ENCODE data around the gene UBXN10. TPM values are rescaled to one million over a fixed set of nuclear protein-coding genes. Genes with fewer than 3 reads are reported as not detected.

UBXN10 gene
- 0.05 TPM in 1 of 2 replicates, not detected in the other for total RNA-seq

GRCh38 chr1:20185834-20186782 is at the start of gene UBXN10, which contains the start of gene PLA2G2C:
TSS of gene UBXN10 (plus strand) at chr1:20186096. CDS start at chr1:20190562, 4,466 bp downstream.
TSS of gene PLA2G2C (minus strand) at chr1:20186518. CDS start at chr1:20177363, 9,155 bp downstream.

GRCh38 chr1:20138961-20139550 is 46.8 kb upstream of the UBXN10 start, which contains the start of gene PLA2G2F:
TSS of gene PLA2G2F (plus strand) at chr1:20139323. CDS start at chr1:20139428, 105 bp downstream.

Other genes with a start within 250 kb of the UBXN10 start
- gene PLA2G2A, start 206.5 kb upstream of the UBXN10 start, total RNA-seq, result 4.4 and 8.4 TPM in 2 replicates
- 6.5 and 10.0 TPM in 2 replicates for gene PLA2G5, start 115.9 kb upstream of the UBXN10 start, total RNA-seq
- gene PLA2G2D, start 66.6 kb upstream of the UBXN10 start, total RNA-seq, result not detected in 2 replicates
- gene PLA2G2F, start 46.8 kb upstream of the UBXN10 start, total RNA-seq, result not detected in 2 replicates
- gene PLA2G2C, start 422 bp downstream of the UBXN10 start, total RNA-seq, result not detected in 2 replicates
- gene VWA5B1, start 104.8 kb downstream of the UBXN10 start, total RNA-seq, result not detected in 2 replicates

Data from cardiac ventricle fibroblast (primary cell).